K562 (cell line): ENCODE data around the gene SH3D21. TPM values are rescaled to one million over a fixed set of nuclear protein-coding genes. Genes with fewer than 3 reads are reported as not detected.

Experiments used
- ETV5 ChIP-seq: sonication (generic); formaldehyde crosslinking; IDR thresholded peaks from 2 replicates; pipeline ENCODE4 v1.4.0; 2020; ENCODE audit warnings: low read depth, mild to moderate bottlenecking, missing genetic modification reagents
- JUN ChIP-seq, 2 experiments: sonication (generic) in 1 of 2; formaldehyde crosslinking in 1 of 2; IDR thresholded peaks; 2 replicates each; pipeline versions ENCODE4 v1.6.1 to v1.8.0; 2012 to 2022; ENCODE audit warnings: borderline replicate concordance in 2 of 2, mild to moderate bottlenecking in 2 of 2, improper control_type of control experiment in 1 of 2, low read depth in 1 of 2, low read length in 1 of 2, missing genetic modification reagents in 1 of 2
- KLF13 ChIP-seq: fragments of 450-650 bp; IDR thresholded peaks from 2 replicates; pipeline ENCODE4 v1.6.1; 2016; ENCODE audit warnings: missing genetic modification characterization, low read depth, mild to moderate bottlenecking, missing compliant biosample characterization, moderate library complexity, borderline replicate concordance
- NR2C1 ChIP-seq, 2 experiments: fragments of 450-650 bp; IDR thresholded peaks; 2 replicates each; pipeline ENCODE4 v1.6.1; 2017; ENCODE audit warnings: mild to moderate bottlenecking in 2 of 2, antibody characterized with exemption in 1 of 2, inconsistent platforms in 1 of 2, missing compliant biosample characterization in 1 of 2, missing genetic modification characterization in 1 of 2
- NR2F6 ChIP-seq: fragments of 450-650 bp; formaldehyde crosslinking; IDR thresholded peaks from 2 replicates; pipeline ENCODE4 v1.4.0; 2020; ENCODE audit warnings: mild to moderate bottlenecking
- POU5F1 ChIP-seq: fragments of 150-350 bp; IDR thresholded peaks from 2 replicates; pipeline ENCODE4 v1.6.1; 2014; ENCODE audit warnings: borderline replicate concordance, low read length, low read depth, mild to moderate bottlenecking; ENCODE audit not compliant: partially characterized antibody
- RBM39 ChIP-seq: fragments of 200-400 bp; formaldehyde crosslinking; optimal IDR thresholded peaks from 2 replicates; pipeline ENCODE3; 2018; ENCODE audit warnings: low read depth, low read length
- TCF7L2 ChIP-seq: fragments of 150-350 bp; IDR thresholded peaks from 2 replicates; pipeline ENCODE4 v1.6.1; 2016; ENCODE audit warnings: low read depth, mild to moderate bottlenecking, low read length, moderate library complexity
- polyA plus RNA-seq, 8 experiments: library from polyadenylated mRNA; depleted of rRNA in 4 of 8; stranded (reverse) in 5 of 8; unstranded in 3 of 8; fragments of >200 nt; fragmentation: Nextera tagmentation in 2 of 8; fragmentation: Illumina TruSeq in 1 of 8; extraction: Ambion mirVana in 2 of 8; extraction: Trizol in 1 of 8; gene quantifications; 2 replicates each; pipeline versions ENCODE4 v1.2.1 to v1.2.3, GENCODE V29; 2011 to 2014; ENCODE audit warnings: inconsistent platforms in 1 of 8, missing spikeins in 1 of 8
- total RNA-seq, 7 experiments: library from RNA; depleted of rRNA in 6 of 7; stranded (reverse); fragments of >200 nt in 6 of 7; fragmentation: Illumina TruSeq in 2 of 7; extraction: Trizol in 2 of 7; gene quantifications; 2 replicates each; pipeline versions ENCODE4 v1.2.1 to v1.2.3, GENCODE V29; 2011 to 2021; ENCODE audit warnings: low replicate concordance in 1 of 7
- TF ChIP-seq, protein P1 (sequence below), 2 experiments: fragments of 450-650 bp; IDR thresholded peaks; 2 replicates each; pipeline ENCODE4 v1.6.1; 2016; ENCODE audit warnings: mild to moderate bottlenecking in 2 of 2, borderline replicate concordance in 1 of 2, low read depth in 1 of 2, moderate library complexity in 1 of 2
- TF ChIP-seq, protein P2 (sequence below): fragments of 250-450 bp; sonication (Bioruptor Pico); IDR thresholded peaks from 2 replicates; pipeline ENCODE4 v1.4.0; 2020; ENCODE audit warnings: mild to moderate bottlenecking
- TF ChIP-seq, protein P3 (sequence below): sonication (generic); formaldehyde crosslinking; IDR thresholded peaks from 2 replicates; pipeline ENCODE4 v1.8.0; 2022; ENCODE audit warnings: mild to moderate bottlenecking, low read depth, missing genetic modification reagents
- TF ChIP-seq, protein P4 (sequence below): fragments of 250-450 bp; sonication (Bioruptor Pico); IDR thresholded peaks from 2 replicates; pipeline ENCODE4 v1.5.0; 2020; ENCODE audit warnings: mild to moderate bottlenecking

Gene SH3D21
- total and polyA plus RNA-seq, 9 of the 15 experiments (the other 6 are each of a cell fraction or from before 2014, with no cell fraction given), result 0.01 to 4.7 (median 1.8) TPM

DNA sequence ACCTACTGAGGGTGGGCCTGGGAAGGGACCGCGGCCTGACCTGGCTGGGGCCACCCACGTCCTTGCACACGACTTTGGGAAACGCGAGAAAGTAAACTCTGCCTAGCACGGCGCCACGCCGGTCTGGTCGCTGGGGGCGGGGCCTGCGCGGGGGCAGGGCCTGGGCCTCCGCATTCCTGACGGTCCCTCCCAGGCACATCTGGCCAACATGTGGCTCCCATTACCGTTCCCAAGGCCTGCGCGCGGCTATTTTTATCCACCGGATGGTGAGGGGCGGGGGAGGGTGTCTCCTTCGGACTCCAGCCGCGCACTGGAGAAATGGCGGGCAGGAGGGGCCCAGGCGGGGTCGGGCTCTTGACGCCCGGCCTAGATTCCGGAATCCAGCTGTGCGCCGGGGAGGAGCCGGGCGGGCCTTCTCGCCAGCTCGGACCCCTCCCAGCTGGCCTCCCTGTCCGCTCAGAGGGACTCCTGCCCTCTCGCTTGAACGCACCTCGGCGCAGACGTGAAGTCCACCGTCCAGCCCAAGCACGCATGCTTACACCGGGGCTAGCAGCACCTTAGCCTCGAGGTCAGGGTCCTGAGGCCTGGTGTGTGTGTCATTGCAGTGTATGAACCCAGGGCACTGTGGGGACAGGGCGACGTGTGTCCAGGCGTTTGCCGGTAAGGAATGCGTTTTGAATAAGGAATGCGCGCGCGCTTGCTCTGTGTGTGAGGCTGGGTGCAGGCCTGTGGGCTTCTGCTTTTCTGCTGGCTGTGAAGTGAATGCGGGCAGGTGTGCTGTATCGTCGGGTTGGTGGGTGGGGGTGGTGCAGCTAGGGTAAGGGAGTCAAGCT is 15.2 kb downstream of the SH3D21 start (continued):
- TF ChIP-seq, protein P1, sequence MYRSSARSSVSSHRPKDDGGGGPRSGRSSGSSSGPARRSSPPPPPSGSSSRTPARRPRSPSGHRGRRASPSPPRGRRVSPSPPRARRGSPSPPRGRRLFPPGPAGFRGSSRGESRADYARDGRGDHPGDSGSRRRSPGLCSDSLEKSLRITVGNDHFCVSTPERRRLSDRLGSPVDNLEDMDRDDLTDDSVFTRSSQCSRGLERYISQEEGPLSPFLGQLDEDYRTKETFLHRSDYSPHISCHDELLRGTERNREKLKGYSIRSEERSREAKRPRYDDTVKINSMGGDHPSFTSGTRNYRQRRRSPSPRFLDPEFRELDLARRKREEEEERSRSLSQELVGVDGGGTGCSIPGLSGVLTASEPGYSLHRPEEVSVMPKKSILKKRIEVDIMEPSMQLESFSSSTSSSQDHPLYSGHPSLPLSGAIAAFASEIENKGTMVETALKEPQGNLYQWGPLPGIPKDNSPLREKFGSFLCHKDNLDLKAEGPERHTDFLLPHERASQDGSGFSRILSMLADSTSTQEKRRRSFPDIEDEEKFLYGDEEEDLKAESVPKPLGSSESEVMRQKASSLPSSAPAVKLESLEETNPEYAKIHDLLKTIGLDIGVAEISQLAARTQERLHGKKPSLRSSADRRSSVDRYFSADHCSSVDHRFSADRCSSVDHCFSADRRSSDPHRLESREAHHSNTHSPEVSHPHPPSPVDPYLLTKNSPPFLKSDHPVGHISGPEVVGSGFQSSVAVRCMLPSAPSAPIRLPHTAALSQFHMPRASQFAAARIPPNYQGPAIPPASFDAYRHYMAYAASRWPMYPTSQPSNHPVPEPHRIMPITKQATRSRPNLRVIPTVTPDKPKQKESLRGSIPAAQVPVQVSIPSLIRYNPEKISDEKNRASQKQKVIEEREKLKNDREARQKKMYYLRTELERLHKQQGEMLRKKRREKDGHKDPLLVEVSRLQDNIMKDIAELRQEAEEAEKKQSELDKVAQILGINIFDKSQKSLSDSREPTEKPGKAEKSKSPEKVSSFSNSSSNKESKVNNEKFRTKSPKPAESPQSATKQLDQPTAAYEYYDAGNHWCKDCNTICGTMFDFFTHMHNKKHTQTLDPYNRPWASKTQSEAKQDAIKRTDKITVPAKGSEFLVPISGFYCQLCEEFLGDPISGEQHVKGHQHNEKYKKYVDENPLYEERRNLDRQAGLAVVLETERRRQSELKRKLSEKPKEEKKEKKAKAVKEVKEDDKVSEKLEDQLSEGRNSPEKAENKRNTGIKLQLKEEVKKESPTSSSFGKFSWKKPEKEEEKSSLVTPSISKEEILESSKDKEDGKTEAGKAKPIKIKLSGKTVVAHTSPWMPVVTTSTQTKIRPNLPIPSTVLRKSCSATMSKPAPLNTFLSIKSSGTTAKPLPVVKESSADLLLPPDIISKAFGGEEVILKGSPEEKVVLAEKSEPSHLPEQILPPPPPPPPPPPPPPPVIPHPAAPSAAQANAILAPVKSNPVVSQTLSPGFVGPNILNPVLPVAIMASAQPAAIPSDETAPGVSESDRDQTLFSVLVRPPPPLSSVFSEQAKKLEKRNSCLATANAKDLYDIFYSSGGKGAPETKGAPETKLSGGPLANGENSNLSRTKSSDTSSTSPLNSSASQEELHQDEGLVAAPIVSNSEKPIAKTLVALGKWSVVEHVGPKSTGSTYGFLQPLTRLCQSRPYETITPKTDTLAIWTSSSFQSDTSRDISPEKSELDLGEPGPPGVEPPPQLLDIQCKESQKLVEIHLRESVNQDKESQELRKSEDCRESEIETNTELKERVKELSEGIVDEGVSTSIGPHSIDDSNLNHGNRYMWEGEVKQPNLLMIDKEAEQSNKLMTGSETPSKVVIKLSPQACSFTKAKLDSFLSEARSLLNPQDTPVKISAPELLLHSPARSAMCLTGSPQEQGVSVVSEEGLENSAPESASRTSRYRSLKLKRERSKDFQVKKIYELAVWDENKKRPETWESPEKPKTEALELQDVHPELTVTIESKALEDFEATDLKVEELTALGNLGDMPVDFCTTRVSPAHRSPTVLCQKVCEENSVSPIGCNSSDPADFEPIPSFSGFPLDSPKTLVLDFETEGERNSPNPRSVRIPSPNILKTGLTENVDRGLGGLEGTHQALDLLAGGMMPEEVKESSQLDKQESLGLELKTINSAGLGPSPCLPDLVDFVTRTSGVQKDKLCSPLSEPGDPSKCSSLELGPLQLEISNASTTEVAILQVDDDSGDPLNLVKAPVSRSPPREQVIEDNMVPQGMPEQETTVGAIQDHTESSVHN (IDR thresholded peaks at IDR 0.05; ENCODE audit: borderline replicate concordance in 1 of 2, low read depth in 1 of 2), result peak in 1 of 2 experiments; percentile 31; a peak in 1 of 4 replicates
- TF ChIP-seq, protein P2, sequence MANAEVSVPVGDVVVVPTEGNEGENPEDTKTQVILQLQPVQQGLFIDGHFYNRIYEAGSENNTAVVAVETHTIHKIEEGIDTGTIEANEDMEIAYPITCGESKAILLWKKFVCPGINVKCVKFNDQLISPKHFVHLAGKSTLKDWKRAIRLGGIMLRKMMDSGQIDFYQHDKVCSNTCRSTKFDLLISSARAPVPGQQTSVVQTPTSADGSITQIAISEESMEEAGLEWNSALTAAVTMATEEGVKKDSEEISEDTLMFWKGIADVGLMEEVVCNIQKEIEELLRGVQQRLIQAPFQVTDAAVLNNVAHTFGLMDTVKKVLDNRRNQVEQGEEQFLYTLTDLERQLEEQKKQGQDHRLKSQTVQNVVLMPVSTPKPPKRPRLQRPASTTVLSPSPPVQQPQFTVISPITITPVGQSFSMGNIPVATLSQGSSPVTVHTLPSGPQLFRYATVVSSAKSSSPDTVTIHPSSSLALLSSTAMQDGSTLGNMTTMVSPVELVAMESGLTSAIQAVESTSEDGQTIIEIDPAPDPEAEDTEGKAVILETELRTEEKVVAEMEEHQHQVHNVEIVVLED, result peak; percentile 29
- TF ChIP-seq TCF7L2, result no peak
- no peak for TF ChIP-seq NR2C1 (IDR thresholded peaks at IDR 0.05)
- peak; percentile 75 for TF ChIP-seq NR2C1 (tag; IDR thresholded peaks at IDR 0.05)
- TF ChIP-seq POU5F1, result no peak
- peak; percentile 42; the same call in 1 of the 2 replicates for TF ChIP-seq JUN (IDR thresholded peaks at IDR 0.05; ENCODE audit: borderline replicate concordance, low read depth, low read length)
- TF ChIP-seq JUN (CRISPR knock-in tag; IDR thresholded peaks at IDR 0.05; ENCODE audit: borderline replicate concordance), result peak; percentile 95
- no peak for TF ChIP-seq RBM39
- peak; percentile 97 for TF ChIP-seq ETV5 (CRISPR knock-in tag)
- TF ChIP-seq NR2F6 (CRISPR knock-in tag), result no peak
- TF ChIP-seq, protein P3, sequence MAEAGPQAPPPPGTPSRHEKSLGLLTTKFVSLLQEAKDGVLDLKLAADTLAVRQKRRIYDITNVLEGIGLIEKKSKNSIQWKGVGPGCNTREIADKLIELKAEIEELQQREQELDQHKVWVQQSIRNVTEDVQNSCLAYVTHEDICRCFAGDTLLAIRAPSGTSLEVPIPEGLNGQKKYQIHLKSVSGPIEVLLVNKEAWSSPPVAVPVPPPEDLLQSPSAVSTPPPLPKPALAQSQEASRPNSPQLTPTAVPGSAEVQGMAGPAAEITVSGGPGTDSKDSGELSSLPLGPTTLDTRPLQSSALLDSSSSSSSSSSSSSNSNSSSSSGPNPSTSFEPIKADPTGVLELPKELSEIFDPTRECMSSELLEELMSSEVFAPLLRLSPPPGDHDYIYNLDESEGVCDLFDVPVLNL (CRISPR knock-in tag), result peak; percentile 87
- TF ChIP-seq, protein P4, sequence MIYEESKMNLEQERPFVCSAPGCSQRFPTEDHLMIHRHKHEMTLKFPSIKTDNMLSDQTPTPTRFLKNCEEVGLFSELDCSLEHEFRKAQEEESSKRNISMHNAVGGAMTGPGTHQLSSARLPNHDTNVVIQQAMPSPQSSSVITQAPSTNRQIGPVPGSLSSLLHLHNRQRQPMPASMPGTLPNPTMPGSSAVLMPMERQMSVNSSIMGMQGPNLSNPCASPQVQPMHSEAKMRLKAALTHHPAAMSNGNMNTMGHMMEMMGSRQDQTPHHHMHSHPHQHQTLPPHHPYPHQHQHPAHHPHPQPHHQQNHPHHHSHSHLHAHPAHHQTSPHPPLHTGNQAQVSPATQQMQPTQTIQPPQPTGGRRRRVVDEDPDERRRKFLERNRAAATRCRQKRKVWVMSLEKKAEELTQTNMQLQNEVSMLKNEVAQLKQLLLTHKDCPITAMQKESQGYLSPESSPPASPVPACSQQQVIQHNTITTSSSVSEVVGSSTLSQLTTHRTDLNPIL (CRISPR knock-in tag), result no peak
- peak; percentile 78 for TF ChIP-seq KLF13
